HepG2 (cell line): ENCODE data around the gene EPN3.
A peak's percentile ranks its signal among the peaks of the same experiment; 100 is the strongest.

ENCODE experiments used
- EZH2 ChIP-seq: conservative IDR thresholded peaks from 2 replicates; pipeline ENCODE4 v1.6.1; 2012; ENCODE audit warnings: mild to moderate bottlenecking, low read depth, low read length, moderate library complexity
- KLF15 ChIP-seq: sonication (generic); formaldehyde crosslinking; IDR thresholded peaks from 2 replicates; pipeline ENCODE4 v1.8.1; 2023; ENCODE audit warnings: borderline replicate concordance, mild to moderate bottlenecking, inconsistent platforms, missing genetic modification reagents, mixed read lengths
- KLF9 ChIP-seq: IDR thresholded peaks from 2 replicates; pipeline ENCODE4 v1.6.1; 2016; ENCODE audit warnings: low read depth
- NFE2 ChIP-seq: sonication (generic); formaldehyde crosslinking; IDR thresholded peaks from 2 replicates; pipeline ENCODE4 v1.4.0; 2020; ENCODE audit warnings: missing genetic modification reagents
- PHF8 ChIP-seq: sonication (generic); formaldehyde crosslinking; IDR thresholded peaks from 2 replicates; pipeline ENCODE4 v1.5.0; 2020; ENCODE audit warnings: missing genetic modification reagents
- POLR2AphosphoS5 ChIP-seq: IDR thresholded peaks from 2 replicates; pipeline ENCODE4 v1.6.1; 2012; ENCODE audit warnings: low read depth, low read length
- RAD21 ChIP-seq: fragments of 450-650 bp; formaldehyde crosslinking; IDR thresholded peaks from 2 replicates; pipeline ENCODE4 v1.5.0; 2020; ENCODE audit warnings: mild to moderate bottlenecking
- ZNF432 ChIP-seq: sonication (generic); formaldehyde crosslinking; IDR thresholded peaks from 2 replicates; pipeline ENCODE4 v1.5.0; 2020; ENCODE audit warnings: missing genetic modification reagents, mild to moderate bottlenecking, borderline replicate concordance
- ZNF720 ChIP-seq: sonication (generic); formaldehyde crosslinking; IDR thresholded peaks from 2 replicates; pipeline ENCODE4 v1.4.0; 2020; ENCODE audit warnings: missing genetic modification reagents
- TF ChIP-seq, protein P1 (sequence below): IDR thresholded peaks from 2 replicates; pipeline ENCODE4 v1.6.1; 2012; ENCODE audit warnings: inconsistent platforms
- TF ChIP-seq, protein P2 (sequence below): sonication (generic); formaldehyde crosslinking; IDR thresholded peaks from 2 replicates; pipeline ENCODE4 v1.5.0; 2020; ENCODE audit warnings: mild to moderate bottlenecking, missing genetic modification reagents, moderate library complexity

DNA sequence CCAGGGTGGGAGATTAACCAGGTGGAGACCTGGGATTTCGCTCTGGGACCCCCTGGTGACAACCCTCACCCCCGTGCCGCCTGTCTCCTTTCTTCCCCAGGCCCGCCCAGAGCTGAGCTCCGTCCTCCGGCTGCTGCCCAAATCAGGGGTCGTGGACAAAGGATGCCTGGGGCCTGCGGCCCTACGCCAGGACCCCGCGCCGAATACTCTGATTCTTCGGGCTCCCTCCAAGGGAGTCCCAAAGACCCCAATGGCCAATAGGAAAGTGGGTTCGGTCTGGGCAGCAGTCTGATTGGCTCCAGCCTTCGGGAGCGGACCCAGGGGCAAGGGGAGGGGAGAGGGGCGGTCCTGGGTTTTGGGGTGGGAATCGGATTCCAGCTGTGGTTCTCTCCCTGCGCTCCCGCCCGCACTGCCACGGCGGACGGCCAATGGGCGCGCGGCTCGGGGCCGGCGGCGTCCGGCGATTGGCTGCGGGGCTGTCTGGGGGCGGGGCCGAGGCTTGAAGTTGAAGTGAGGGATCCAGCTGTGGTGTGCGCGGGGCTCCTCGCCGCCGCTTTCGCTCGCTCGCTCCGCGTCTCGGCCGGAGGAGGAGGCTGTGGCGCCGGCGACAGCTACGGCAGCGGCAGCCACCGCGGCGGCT, 27.8 kb downstream of the EPN3 start, which contains the start of gene CACNA1G:
- TF ChIP-seq KLF9 (CRISPR knock-in tag) (no peak), ZNF432 (no peak), PHF8 (no peak), POLR2AphosphoS5 (no peak), RAD21 (CRISPR knock-in tag) (no peak), NFE2 (CRISPR knock-in tag) (no peak), KLF15 (CRISPR knock-in tag) (no peak), ZNF720 (CRISPR knock-in tag) (no peak), EZH2 (no peak)
- TF ChIP-seq, protein P1, sequence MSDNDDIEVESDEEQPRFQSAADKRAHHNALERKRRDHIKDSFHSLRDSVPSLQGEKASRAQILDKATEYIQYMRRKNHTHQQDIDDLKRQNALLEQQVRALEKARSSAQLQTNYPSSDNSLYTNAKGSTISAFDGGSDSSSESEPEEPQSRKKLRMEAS, result peak; percentile 58; the same call in 1 of the 2 replicates
- TF ChIP-seq, protein P2, sequence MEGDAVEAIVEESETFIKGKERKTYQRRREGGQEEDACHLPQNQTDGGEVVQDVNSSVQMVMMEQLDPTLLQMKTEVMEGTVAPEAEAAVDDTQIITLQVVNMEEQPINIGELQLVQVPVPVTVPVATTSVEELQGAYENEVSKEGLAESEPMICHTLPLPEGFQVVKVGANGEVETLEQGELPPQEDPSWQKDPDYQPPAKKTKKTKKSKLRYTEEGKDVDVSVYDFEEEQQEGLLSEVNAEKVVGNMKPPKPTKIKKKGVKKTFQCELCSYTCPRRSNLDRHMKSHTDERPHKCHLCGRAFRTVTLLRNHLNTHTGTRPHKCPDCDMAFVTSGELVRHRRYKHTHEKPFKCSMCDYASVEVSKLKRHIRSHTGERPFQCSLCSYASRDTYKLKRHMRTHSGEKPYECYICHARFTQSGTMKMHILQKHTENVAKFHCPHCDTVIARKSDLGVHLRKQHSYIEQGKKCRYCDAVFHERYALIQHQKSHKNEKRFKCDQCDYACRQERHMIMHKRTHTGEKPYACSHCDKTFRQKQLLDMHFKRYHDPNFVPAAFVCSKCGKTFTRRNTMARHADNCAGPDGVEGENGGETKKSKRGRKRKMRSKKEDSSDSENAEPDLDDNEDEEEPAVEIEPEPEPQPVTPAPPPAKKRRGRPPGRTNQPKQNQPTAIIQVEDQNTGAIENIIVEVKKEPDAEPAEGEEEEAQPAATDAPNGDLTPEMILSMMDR (CRISPR knock-in tag), result peak; percentile 25; the same call in 1 of the 2 replicates
